GM12874 (cell line): ENCODE results near the gene PLGRKT.
A peak's percentile ranks its signal among the peaks of the same experiment; 100 is the strongest.

Source experiments
- TF ChIP-seq, protein P1 (sequence below): IDR thresholded peaks from 2 replicates; pipeline ENCODE4 v1.5.1; 2011; ENCODE audit warnings: low read depth, mild to moderate bottlenecking, control low read depth, low read length, moderate library complexity; ENCODE audit not compliant: insufficient read depth

PLGRKT gene

DNA sequence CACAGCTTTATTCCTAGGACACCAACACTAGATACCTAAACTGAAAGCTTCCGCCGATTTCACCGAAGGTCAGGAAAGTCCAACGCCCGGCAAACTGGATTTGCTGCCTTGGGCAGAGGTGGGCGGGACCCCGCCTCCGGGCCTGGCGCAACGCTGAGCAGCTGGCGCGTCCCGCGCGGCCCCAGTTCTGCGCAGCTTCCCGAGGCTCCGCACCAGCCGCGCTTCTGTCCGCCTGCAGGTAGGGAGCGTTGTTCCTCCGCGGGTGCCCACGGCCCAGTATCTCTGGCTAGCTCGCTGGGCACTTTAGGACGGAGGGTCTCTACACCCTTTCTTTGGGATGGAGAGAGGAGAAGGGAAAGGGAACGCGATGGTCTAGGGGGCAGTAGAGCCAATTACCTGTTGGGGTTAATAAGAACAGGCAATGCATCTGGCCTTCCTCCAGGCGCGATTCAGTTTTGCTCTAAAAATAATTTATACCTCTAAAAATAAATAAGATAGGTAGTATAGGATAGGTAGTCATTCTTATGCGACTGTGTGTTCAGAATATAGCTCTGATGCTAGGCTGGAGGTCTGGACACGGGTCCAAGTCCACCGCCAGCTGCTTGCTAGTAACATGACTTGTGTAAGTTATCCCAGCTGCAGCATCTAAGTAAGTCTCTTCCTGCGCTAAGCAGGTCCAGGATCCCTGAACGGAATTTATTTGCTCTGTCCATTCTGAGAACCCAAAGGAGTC lies 12.8 kb upstream of the PLGRKT start, which contains the start of gene CD274:
Gene CD274 (plus strand): TSS at position 184 of the 733 bp plus-strand sequence. CDS start 5,572 bp downstream, outside the sequence.
- TF ChIP-seq, protein P1, sequence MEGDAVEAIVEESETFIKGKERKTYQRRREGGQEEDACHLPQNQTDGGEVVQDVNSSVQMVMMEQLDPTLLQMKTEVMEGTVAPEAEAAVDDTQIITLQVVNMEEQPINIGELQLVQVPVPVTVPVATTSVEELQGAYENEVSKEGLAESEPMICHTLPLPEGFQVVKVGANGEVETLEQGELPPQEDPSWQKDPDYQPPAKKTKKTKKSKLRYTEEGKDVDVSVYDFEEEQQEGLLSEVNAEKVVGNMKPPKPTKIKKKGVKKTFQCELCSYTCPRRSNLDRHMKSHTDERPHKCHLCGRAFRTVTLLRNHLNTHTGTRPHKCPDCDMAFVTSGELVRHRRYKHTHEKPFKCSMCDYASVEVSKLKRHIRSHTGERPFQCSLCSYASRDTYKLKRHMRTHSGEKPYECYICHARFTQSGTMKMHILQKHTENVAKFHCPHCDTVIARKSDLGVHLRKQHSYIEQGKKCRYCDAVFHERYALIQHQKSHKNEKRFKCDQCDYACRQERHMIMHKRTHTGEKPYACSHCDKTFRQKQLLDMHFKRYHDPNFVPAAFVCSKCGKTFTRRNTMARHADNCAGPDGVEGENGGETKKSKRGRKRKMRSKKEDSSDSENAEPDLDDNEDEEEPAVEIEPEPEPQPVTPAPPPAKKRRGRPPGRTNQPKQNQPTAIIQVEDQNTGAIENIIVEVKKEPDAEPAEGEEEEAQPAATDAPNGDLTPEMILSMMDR = peak; percentile 76

- TF ChIP-seq, protein P1 = no peak
Measured at GRCh38 chr9:5449521-5450358, 12.0 kb upstream of the PLGRKT start.

- TF ChIP-seq, protein P1 = no peak
Measured at GRCh38 chr9:5448461-5449435, 11.0 kb upstream of the PLGRKT start.

DNA sequence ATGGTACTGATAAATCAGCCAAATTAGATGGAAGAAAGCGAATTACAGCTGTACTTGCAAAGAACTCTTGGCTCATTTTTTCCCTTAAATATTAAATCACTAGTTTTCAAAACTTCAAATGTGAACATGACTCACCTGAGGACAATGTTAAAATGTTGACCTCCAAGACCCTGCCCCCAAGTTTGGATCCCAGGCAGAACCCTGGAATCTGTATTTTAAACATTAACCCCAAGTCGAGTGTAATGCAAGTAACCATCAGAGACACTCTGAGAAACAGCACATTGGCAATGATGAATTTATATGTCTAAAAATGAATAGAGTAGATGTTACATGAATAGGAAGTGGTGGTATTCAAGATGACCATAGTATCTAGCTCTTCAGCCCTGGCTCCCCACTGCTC lies 10.3 kb upstream of the PLGRKT start:
- TF ChIP-seq, protein P1 = no peak

GRCh38 chr9:5447337-5447736 lies 9.6 kb upstream of the PLGRKT start:
- TF ChIP-seq, protein P1 = no peak

DNA sequence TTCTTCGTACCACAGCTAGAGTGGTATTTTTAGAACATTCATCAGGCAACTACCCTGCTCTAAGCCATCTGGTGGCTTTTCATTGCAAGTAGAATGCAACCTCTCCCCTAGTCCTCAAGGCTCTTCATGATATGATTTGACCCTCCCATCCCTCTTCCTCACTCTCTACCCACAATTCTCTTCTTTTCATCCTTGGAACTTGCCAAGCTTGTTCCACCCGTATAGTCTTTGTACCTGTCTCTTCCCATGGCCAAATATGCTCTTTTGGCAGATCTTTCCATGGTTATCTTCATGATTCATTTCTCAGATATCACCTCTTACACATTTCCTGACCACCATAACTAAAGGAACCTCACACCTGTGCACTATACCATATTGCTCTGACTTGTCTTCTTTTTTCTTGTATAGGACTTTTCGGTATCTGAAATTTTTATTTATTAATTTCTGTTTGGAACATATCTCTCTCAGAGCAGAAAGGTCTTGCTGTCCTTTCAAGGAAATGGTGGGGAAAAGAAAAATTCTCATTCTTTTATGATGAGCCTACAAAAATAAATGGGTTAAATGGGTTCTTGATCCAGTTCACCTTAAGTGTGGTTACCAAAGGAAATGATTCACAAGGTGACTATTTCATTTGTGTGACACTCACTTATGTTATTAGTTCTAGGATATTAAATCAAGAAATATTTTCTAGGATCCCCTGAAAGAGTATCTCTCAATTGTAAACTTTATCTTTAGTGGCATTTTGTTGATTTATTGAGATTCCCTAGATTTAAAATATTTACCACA lies 8.9 kb upstream of the PLGRKT start:
- TF ChIP-seq, protein P1 = no peak
